Subcutaneous abdominal adipose tissue (tissue), 5 donors: ENCODE measurements around the gene ANXA11.
A peak's percentile ranks its signal among the peaks of the same experiment; 100 is the strongest.
"Not testable (repeated sequence)": the region's sequence is repeated elsewhere in the genome, so short reads cannot be mapped to it uniquely, and the experiment has no call there.

ENCODE experiments used
- H3K27ac ChIP-seq: one replicate; pipeline ENCODE4 v1.7.0; 2013; ENCODE audit warnings: low read depth, mild to moderate bottlenecking, inconsistent platforms, low read length, moderate library complexity
- H3K27me3 ChIP-seq, 5 donors: one replicate each; pipeline ENCODE4 v1.7.0; 2013; ENCODE audit warnings: low read length in 5 of 5, inconsistent platforms in 1 of 5; ENCODE audit not compliant: control insufficient read depth in 5 of 5, insufficient read depth in 4 of 5
- H3K36me3 ChIP-seq, 5 donors: one replicate each; pipeline ENCODE4 v1.7.0; 2013; ENCODE audit warnings: low read length in 5 of 5; ENCODE audit not compliant: control insufficient read depth in 5 of 5, insufficient read depth in 5 of 5
- H3K4me1 ChIP-seq, 5 donors: one replicate each; pipeline ENCODE4 v1.7.0; 2013; ENCODE audit warnings: low read length in 5 of 5, mild to moderate bottlenecking in 3 of 5, moderate library complexity in 1 of 5; ENCODE audit not compliant: control insufficient read depth in 5 of 5, insufficient read depth in 5 of 5
- H3K4me3 ChIP-seq, 5 donors: one replicate each; pipeline ENCODE4 v1.7.0; 2013; ENCODE audit warnings: low read length in 5 of 5, low read depth in 1 of 5
- H3K9ac ChIP-seq, 5 donors: one replicate each; pipeline ENCODE4 v1.7.0; 2013; ENCODE audit warnings: low read length in 5 of 5, mild to moderate bottlenecking in 4 of 5, moderate library complexity in 3 of 5
- H3K9me3 ChIP-seq, 5 donors: one replicate each; pipeline ENCODE4 v1.7.0; 2013; ENCODE audit warnings: low read length in 5 of 5; ENCODE audit not compliant: control insufficient read depth in 5 of 5
- donor health status: healthy.
- donor health status: healthy.
- donor health status: healthy.
- donor health status: healthy.
- donor health status: healthy.

The ANXA11 gene

DNA sequence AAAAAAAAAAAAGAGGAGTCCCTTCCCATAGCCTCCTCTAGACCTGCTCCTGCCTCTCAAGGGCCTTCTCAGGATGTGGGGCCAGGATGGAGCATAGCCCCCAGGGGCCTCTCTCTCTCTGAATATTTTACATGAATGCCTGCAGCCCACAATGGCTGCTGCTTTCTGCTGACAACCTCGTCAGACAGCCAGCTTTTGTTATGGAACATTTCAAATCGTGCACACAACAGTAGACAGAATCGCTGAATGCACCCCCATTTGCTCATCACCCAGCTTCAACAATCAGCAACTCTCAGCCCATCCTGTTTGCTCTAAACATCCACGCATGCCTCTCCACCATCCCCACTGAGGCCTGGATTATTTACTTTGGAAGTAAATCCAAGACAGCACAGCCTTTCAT lies 67.4 kb downstream of the ANXA11 start:
- Histone ChIP-seq H3K4me3 (no peak overlapping the region), H3K27me3 (no peaks in the 10 kb centered on the region), H3K9me3 (no peaks in the 10 kb centered on the region), H3K27ac (peak overlapping the region; percentile 86), H3K36me3 (peaks cover 0 to 14% (median 8%) of the 10 kb centered on the region in 5 donors), H3K9ac (no peak overlapping the region), H3K4me1 (peaks cover 8 to 57% (median 45%) of the 10 kb centered on the region in 5 donors)

DNA sequence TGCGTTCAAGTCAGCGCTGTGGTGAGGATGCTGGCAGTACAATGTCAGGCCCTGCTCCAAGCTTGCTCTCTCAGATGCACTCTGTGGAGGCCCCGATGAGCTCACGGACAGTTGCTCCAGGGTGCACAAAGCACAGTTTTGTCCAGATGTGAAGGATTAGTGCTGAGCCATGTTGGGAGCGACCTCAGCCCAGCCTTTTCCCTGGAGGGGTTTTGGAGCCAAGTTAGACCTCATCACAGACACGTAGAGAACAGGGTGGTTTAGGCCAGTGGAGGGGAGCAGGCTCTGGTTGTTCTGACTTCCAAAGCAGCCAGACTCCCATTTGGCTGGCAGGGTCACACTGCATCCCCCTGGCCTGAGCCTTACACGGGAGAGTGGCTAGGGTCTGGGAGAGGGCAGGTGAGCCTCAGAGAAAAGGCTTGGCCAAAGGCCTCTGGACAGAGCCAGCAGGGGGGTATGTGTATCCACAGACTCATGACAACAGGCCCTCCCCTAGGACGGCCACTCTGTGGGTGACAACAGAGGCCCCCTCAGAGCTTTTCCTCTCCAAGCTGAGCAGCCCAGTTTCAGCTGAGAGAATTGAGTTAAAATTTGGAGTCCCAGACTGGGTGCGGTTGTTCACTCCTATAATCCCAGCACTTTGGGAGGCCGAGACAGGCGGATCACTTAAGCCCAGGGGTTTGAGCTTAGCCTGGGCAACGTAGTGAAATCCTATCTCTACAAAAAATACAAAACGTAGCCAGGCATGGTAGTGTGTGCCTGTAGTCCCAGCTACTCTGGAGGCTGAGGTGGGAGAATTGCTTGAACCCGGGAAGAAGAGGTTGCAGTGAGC lies 68.1 kb downstream of the ANXA11 start:
- Histone ChIP-seq H3K9ac (peak overlapping the region in 1 of 5 donors; percentile 17), H3K27me3 (no peaks in the 10 kb centered on the region), H3K36me3 (peaks cover 0 to 14% (median 8%) of the 10 kb centered on the region in 5 donors), H3K27ac (peak overlapping the region; percentile 86), H3K4me3 (peak overlapping the region in 2 of 5 donors; percentile 9 to 43), H3K9me3 (no peaks in the 10 kb centered on the region), H3K4me1 (peaks cover 8 to 62% (median 49%) of the 10 kb centered on the region in 5 donors)

DNA sequence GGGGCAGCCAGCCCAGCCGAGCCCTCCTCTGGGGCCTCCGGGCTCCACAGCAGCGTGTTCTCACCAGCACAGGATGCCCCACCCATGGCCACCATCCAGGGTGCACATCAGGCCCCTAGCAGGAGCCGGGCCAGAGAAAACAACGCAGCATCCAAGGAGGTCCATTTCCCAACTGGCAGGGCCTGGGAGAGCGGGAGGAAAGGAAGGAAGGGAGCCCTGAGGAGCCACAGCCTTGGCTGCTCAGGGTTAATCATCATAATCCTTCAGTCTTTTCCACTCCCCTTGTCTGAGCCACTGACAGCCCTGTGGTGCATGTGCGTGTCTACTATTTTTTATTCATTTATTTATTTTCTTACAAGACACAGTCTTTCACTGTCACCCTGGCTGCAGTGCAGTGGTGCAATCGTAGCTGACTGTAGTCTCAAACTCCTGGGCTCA lies 69.2 kb downstream of the ANXA11 start:
- Histone ChIP-seq H3K27me3 (no peaks in the 10 kb centered on the region), H3K9me3 (no peaks in the 10 kb centered on the region), H3K4me3 (peak overlapping the region; percentile 29 to 58 (median 33)), H3K4me1 (peaks cover 15 to 70% (median 53%) of the 10 kb centered on the region in 5 donors), H3K9ac (peak overlapping the region in 2 of 5 donors; percentile 30 to 41), H3K36me3 (peaks cover 0 to 10% (median 4%) of the 10 kb centered on the region in 5 donors), H3K27ac (peak overlapping the region; percentile 86)

DNA sequence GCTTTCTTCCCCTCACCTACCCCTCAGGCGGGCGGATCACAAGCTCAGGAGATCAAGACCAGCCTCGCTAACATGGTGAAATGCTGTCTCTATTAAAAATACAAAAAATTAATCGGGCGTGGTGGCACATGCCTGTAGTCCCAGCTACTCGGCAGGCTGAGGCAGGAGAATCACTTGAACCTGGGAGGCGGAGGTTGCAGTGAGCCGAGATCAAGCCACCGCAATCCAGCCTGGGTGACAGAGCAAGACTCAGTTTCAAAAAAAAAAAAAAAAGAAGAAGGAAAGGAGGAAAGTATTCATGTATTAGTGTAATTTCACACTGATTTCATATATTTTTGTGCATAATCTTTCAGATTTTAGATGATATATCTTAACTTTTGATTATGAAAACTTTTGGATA lies 71.7 kb downstream of the ANXA11 start:
- peak overlapping the region; percentile 74 to 93 (median 78) for H3K4me3 ChIP-seq
- peaks cover 15 to 71% (median 54%) of the 10 kb centered on the region in 5 donors for H3K4me1 ChIP-seq
- not testable (repeated sequence) for H3K36me3 ChIP-seq, H3K27me3 ChIP-seq, H3K9me3 ChIP-seq
- H3K9ac ChIP-seq: peak overlapping the region; percentile 67 to 90 (median 77)
- peak overlapping the region; percentile 92 for H3K27ac ChIP-seq

DNA sequence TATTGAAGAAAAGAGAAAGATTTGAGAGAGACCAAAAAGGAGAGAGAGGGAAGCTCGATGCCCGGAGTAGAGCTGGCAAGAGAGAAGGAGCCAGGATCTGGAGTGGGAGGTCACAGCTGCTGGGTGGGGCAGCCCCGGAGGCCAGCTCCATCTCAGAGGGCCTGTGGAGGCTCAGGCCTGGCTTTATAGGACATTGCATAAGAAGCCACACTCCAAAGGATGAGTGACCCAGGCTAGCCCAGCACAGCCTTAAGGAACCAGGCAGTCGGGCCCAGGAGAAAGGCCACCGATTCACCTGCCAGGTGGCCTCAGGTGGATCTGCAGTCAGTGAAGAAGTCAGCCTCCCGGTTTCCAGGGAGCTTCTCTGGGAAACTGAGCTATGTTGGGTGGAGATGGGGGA lies 72.1 kb downstream of the ANXA11 start:
- Histone ChIP-seq H3K9me3 (no peaks in the 10 kb centered on the region), H3K27ac (peak overlapping the region; percentile 92), H3K36me3 (no peaks in the 10 kb centered on the region), H3K9ac (peak overlapping the region; percentile 67 to 90 (median 77)), H3K4me1 (peaks cover 12 to 66% (median 51%) of the 10 kb centered on the region in 5 donors), H3K27me3 (no peaks in the 10 kb centered on the region), H3K4me3 (peak overlapping the region; percentile 74 to 93 (median 78))

DNA sequence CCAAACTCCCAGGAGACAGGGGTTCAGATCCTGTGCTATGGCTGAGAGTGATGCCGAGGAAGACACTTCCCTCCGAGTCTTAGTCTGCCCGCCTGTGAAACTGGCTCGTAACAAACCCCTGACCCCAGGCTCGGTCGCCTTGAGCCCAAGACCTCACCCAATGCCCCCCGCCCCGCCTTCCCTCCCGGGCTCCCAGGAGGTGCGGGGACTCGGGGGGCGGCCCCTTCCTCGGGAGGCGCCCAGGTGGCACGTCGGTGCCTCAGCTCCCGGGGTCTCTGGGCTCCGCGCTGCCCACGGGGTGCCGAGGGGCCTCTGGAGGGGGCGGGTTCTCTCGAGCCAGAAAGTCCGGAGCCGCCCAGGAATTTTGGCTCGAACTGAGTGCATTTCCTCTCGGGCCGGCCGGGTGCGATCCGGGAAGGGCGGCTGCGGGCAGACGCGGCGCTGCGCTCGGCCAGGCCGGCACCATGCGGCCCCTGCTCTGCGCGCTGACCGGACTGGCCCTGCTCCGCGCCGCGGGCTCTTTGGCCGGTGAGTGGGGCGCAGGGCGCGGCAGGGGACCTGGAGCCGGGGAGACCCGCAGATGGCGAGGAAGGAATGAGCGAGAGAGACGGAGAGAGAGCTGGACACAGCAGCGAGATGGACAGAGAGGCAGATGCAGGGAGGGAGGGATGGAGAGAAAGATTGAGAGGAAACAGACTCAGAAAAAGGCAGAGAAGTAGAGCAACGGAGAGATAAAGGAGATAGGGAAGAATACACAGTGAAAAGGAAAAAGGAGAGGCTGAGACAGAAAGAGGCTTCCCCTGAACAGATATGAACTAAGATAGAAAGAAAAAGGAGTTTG lies 72.8 kb downstream of the ANXA11 start, which contains the start of gene PLAC9:
TSS of gene PLAC9 (plus strand) at position 432 of the 841 bp plus-strand sequence. CDS start at position 465, 33 bp downstream.
- H3K9ac ChIP-seq: peak within 1 kb of the TSS; percentile 71 to 90 (median 82)
- no peaks in the 10 kb centered on the region for H3K36me3 ChIP-seq
- peak within 1 kb of the TSS; percentile 74 to 93 (median 78) for H3K4me3 ChIP-seq
- H3K4me1 ChIP-seq: peaks cover 12 to 60% (median 45%) of the 10 kb centered on the region in 5 donors
- H3K27ac ChIP-seq: peak within 1 kb of the TSS; percentile 92
- H3K9me3 ChIP-seq: no peaks in the 10 kb centered on the region
- H3K27me3 ChIP-seq: no peaks in the 10 kb centered on the region

DNA sequence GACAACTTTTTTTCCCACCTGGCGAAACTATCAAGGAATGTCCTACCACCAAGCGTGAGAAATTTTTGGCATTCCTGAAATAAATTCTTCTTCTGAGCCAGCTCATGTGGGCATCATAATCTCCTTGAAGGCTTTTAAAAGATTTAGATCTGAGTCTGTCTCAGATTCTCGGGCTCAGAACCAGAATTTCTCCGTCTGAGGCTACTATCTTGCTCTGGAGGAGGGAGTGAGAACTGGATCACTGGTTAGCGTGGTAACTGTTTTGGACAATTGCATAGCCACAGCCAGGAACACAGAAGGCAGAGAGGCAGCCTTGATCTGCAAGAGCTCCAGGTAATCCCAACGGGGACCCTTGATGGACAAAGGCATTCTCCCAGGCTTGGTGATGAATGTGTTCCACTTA lies 73.8 kb downstream of the ANXA11 start:
- Histone ChIP-seq H3K27me3 (no peaks in the 10 kb centered on the region), H3K36me3 (no peaks in the 10 kb centered on the region), H3K4me1 (peaks cover 10 to 49% (median 35%) of the 10 kb centered on the region in 5 donors), H3K9ac (peak overlapping the region in 1 of 5 donors; percentile 82), H3K4me3 (peak overlapping the region; percentile 2 to 80 (median 47)), H3K9me3 (no peaks in the 10 kb centered on the region), H3K27ac (peak overlapping the region; percentile 92)

DNA sequence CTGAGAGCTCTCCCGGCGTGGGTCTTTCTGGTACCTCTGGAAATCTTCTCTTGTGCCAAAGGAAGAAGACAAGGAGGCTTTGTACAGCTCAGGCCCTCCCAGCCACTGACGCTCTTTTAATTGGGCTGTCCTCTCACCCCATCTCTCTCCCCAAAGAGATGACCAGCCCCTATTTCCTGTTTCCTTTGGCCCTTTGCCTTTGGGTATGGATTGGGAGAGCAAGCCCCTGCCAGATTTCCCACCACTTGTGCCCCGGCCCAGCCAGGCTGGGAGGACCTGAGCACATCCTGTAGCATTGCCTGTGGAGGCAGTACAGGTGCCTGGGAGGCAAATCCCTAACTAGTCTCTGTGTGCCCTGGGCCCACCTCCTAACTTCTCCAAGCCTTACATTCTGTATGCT lies 78.5 kb downstream of the ANXA11 start:
- Histone ChIP-seq H3K27ac (no peak overlapping the region), H3K9me3 (no peaks in the 10 kb centered on the region), H3K36me3 (no peaks in the 10 kb centered on the region), H3K4me1 (peaks cover 3 to 21% (median 16%) of the 10 kb centered on the region in 5 donors), H3K27me3 (peaks cover 0 to 3% (median 0%) of the 10 kb centered on the region in 5 donors), H3K9ac (no peak overlapping the region), H3K4me3 (no peak overlapping the region)

DNA sequence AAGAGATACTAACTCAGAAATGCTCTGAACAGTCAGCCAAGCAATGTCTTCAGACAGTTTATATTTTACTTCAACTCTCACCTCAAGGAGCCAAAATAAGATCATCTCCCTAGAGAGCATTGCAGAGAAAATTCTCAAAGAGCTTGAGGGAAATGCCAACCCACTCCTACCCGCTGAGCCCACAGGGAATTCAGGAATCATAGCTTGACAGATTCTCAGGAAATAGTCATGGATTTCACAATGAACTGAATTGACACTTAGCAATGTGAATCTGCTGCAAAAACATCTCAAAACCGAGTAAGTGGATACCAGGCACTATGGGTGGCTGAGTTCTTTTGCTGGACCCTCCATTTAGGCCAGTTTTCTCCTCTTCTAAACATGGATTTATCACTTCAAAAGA lies 82.6 kb downstream of the ANXA11 start:
- peak overlapping the region in 2 of 5 donors; percentile 72 to 98 for H3K9ac ChIP-seq
- peaks cover 0 to 3% (median 0%) of the 10 kb centered on the region in 5 donors for H3K27me3 ChIP-seq
- H3K27ac ChIP-seq: peak overlapping the region; percentile 96
- no peaks in the 10 kb centered on the region for H3K36me3 ChIP-seq
- no peaks in the 10 kb centered on the region for H3K9me3 ChIP-seq
- H3K4me3 ChIP-seq: no peak overlapping the region
- H3K4me1 ChIP-seq: peaks cover 3 to 17% (median 10%) of the 10 kb centered on the region in 5 donors
